Measurements from ENCODE around the gene SACM1L. TPM values are rescaled to one million over a fixed set of nuclear protein-coding genes. Genes with fewer than 3 reads are reported as not detected.

SACM1L gene
- total and polyA plus RNA-seq, 2 donors (not counting 3 experiments of a cell fraction or from before 2014, with no cell fraction given): 11.9 to 39.9 TPM

DNA sequence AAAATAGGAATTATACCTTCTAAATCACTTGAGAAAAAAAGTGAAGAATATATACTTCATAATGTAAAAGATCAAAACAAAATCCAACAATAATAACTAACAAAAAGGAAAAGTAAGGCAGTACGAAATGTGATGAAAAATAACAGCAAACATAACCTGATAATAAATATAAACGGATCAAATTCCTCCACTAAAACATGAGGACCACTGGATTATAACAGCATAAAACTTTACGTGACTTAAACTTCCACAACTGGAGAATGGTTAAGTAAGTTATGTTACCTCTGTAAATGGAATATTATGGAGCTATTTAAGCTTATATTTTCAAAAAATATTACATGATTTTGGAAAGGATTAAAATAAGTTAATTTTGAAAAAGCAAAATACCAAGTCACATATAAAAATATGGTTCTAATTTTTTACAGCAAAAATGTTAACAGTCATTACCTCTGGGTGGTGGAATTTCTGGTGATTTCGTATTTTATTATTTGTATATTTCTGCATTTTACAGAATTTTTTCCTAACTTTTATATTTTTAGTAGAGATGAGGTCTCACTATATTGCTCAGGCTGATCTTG is 100.1 kb downstream of the SACM1L start:
- Histone ChIP-seq H3K9me3 (replicated peaks; ENCODE audit: control insufficient read depth, insufficient read depth, low read length) (no peaks in the 10 kb centered on the region), H4K20me1 (replicated peaks; ENCODE audit: control insufficient read depth, extremely low read depth, insufficient read depth, low read length) (no peaks in the 10 kb centered on the region), H3K4me3 (replicated peaks in 1 of 3; ENCODE audit: insufficient read depth in 1 of 3, low read depth in 1 of 3, low read length in 3 of 3) (no peak overlapping the region), H3K79me2 (ENCODE audit: control insufficient read depth, insufficient read depth, low read length) (no peaks in the 10 kb centered on the region), H3K9ac (replicated peaks; ENCODE audit: extremely low read depth, insufficient read depth, low read length) (no peak overlapping the region), H3K4me1 (ENCODE audit: control insufficient read depth, extremely low read depth, insufficient read depth, low read length) (no peaks in the 10 kb centered on the region), H3K36me3 (ENCODE audit: control insufficient read depth in 2 of 2, extremely low read depth in 1 of 2, insufficient read depth in 2 of 2, low read length in 2 of 2) (no peaks in the 10 kb centered on the region), H3K9me1 (replicated peaks; ENCODE audit: control insufficient read depth, extremely low read depth, insufficient read depth, low read length) (no peaks in the 10 kb centered on the region), H2AFZ (ENCODE audit: low read depth, low read length) (no peak overlapping the region), H3K27ac (ENCODE audit: insufficient read depth, low read depth, low read length) (no peak overlapping the region), H3K27me3 (ENCODE audit: control insufficient read depth in 2 of 2, insufficient read depth in 2 of 2, low read length in 2 of 2) (peaks cover 15 to 23% of the 10 kb centered on the region in 2 experiments), H3K4me2 (ENCODE audit: insufficient read depth, low read length) (no peak overlapping the region)
- DNase-seq (ENCODE audit: low read depth, low spot score) (no peak), FAIRE-seq (no peak)
- TF ChIP-seq EZH2 (IDR thresholded peaks at IDR 0.05; ENCODE audit: borderline replicate concordance, low read depth, low read length, severe bottlenecking) (no peak), GATA2 (IDR thresholded peaks at IDR 0.05; ENCODE audit: insufficient read depth, insufficient read length, low read depth, low read length) (no peak), FOS (IDR thresholded peaks at IDR 0.05; ENCODE audit: borderline replicate concordance, insufficient read depth, low read length) (no peak), POLR2A (IDR thresholded peaks at IDR 0.05; ENCODE audit: low read depth, low read length) (no peak), POLR2AphosphoS5 (IDR thresholded peaks at IDR 0.05; ENCODE audit: insufficient read depth, low read depth, low read length) (no peak), JUN (IDR thresholded peaks at IDR 0.05; ENCODE audit: borderline replicate concordance, insufficient read depth, insufficient read length, low read depth) (no peak), MYC (IDR thresholded peaks at IDR 0.05; ENCODE audit: low read depth, low read length) (no peak)
- TF ChIP-seq, protein P1, sequence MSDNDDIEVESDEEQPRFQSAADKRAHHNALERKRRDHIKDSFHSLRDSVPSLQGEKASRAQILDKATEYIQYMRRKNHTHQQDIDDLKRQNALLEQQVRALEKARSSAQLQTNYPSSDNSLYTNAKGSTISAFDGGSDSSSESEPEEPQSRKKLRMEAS (IDR thresholded peaks at IDR 0.05; ENCODE audit: insufficient read depth, insufficient read length): no peak
- TF ChIP-seq, protein P2, sequence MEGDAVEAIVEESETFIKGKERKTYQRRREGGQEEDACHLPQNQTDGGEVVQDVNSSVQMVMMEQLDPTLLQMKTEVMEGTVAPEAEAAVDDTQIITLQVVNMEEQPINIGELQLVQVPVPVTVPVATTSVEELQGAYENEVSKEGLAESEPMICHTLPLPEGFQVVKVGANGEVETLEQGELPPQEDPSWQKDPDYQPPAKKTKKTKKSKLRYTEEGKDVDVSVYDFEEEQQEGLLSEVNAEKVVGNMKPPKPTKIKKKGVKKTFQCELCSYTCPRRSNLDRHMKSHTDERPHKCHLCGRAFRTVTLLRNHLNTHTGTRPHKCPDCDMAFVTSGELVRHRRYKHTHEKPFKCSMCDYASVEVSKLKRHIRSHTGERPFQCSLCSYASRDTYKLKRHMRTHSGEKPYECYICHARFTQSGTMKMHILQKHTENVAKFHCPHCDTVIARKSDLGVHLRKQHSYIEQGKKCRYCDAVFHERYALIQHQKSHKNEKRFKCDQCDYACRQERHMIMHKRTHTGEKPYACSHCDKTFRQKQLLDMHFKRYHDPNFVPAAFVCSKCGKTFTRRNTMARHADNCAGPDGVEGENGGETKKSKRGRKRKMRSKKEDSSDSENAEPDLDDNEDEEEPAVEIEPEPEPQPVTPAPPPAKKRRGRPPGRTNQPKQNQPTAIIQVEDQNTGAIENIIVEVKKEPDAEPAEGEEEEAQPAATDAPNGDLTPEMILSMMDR (IDR thresholded peaks at IDR 0.05; ENCODE audit: extremely low read depth in 1 of 2, insufficient read depth in 1 of 2, low read depth in 1 of 2, low read length in 2 of 2): no peak
- ChIA-PET POLR2A (no interaction called here), CTCF (interaction anchor here (1.5 kb wide), 1 partner anchor 12 kb away, joined by 3 read pairs; no protein-coding TSS in a partner anchor)
- dilution Hi-C loops (cut with MboI; ENCODE audit: extremely low pct_ligation_motif_present, low sequenced_read_pairs) (no loop called here), intact Hi-C loops (cut with micrococcal nuclease) (no loop called here)
- no TSS peak for BruUV-seq (replicated peaks)

Measured in endothelial cell of umbilical vein (primary cell).